Stimulated activated naive CD8-positive, alpha-beta T cell treated with anti-CD3 and anti-CD28 coated beads, Interleukin-15, Interleukin-2, amounts not matched to agents 100 ng/mL and 50 ng/mL, for 24 hours (primary cell): ENCODE measurements around the gene ST6GALNAC6.

ENCODE experiments used
- H3K27ac Mint-ChIP-seq: one replicate; pipeline ENCODE4 v1.8.0; 2021; ENCODE audit warnings: mild to moderate bottlenecking, mixed read lengths
- H3K27me3 Mint-ChIP-seq: one replicate; pipeline ENCODE4 v1.8.0; 2021; ENCODE audit warnings: mixed read lengths
- H3K36me3 Mint-ChIP-seq: one replicate; pipeline ENCODE4 v1.8.0; 2021; ENCODE audit warnings: low read depth, mixed read lengths
- H3K4me1 Mint-ChIP-seq: one replicate; pipeline ENCODE4 v1.8.0; 2021; ENCODE audit warnings: low read depth, mixed read lengths
- H3K4me3 Mint-ChIP-seq: one replicate; pipeline ENCODE4 v1.8.0; 2021; ENCODE audit warnings: mild to moderate bottlenecking, mixed read lengths
- H3K9me3 Mint-ChIP-seq: one replicate; pipeline ENCODE4 v1.8.0; 2021; ENCODE audit warnings: mixed read lengths

The ST6GALNAC6 gene

GRCh38 chr9:127926906-127927200 is 27.4 kb upstream of the ST6GALNAC6 start:
- H3K27me3 Mint-ChIP-seq: peaks cover 15% of the 10 kb centered on the region
- H3K4me3 Mint-ChIP-seq: peak overlapping the region; percentile 70
- no peaks in the 10 kb centered on the region for H3K9me3 Mint-ChIP-seq
- H3K36me3 Mint-ChIP-seq: no peaks in the 10 kb centered on the region
- H3K27ac Mint-ChIP-seq: no peak overlapping the region
- peaks cover 31% of the 10 kb centered on the region for H3K4me1 Mint-ChIP-seq

GRCh38 chr9:127925959-127926905 is 26.8 kb upstream of the ST6GALNAC6 start:
- H3K4me1 Mint-ChIP-seq: peaks cover 31% of the 10 kb centered on the region
- peak overlapping the region; percentile 70 for H3K4me3 Mint-ChIP-seq
- H3K27me3 Mint-ChIP-seq: peaks cover 15% of the 10 kb centered on the region
- peak overlapping the region; percentile 36 for H3K27ac Mint-ChIP-seq
- no peaks in the 10 kb centered on the region for H3K36me3 Mint-ChIP-seq
- H3K9me3 Mint-ChIP-seq: no peaks in the 10 kb centered on the region

- H3K27ac Mint-ChIP-seq: no peak overlapping the region
- H3K27me3 Mint-ChIP-seq: peaks cover 15% of the 10 kb centered on the region
- H3K4me1 Mint-ChIP-seq: peaks cover 32% of the 10 kb centered on the region
- no peaks in the 10 kb centered on the region for H3K9me3 Mint-ChIP-seq
- no peaks in the 10 kb centered on the region for H3K36me3 Mint-ChIP-seq
- no peak overlapping the region for H3K4me3 Mint-ChIP-seq
These were observed 25.5 kb upstream of the ST6GALNAC6 start for GRCh38 chr9:127924736-127925444.

- no peak overlapping the region for H3K4me3 Mint-ChIP-seq
- no peak overlapping the region for H3K27ac Mint-ChIP-seq
- H3K4me1 Mint-ChIP-seq: peaks cover 40% of the 10 kb centered on the region
- H3K36me3 Mint-ChIP-seq: no peaks in the 10 kb centered on the region
- H3K27me3 Mint-ChIP-seq: peaks cover 13% of the 10 kb centered on the region
- no peaks in the 10 kb centered on the region for H3K9me3 Mint-ChIP-seq
These were observed 24.4 kb upstream of the ST6GALNAC6 start for GRCh38 chr9:127923771-127924170.

- Mint-ChIP-seq H3K36me3 (no peaks in the 10 kb centered on the region), H3K4me3 (no peak overlapping the region), H3K4me1 (peaks cover 43% of the 10 kb centered on the region), H3K27ac (no peak overlapping the region), H3K27me3 (peaks cover 11% of the 10 kb centered on the region), H3K9me3 (no peaks in the 10 kb centered on the region)
These were observed 23.6 kb upstream of the ST6GALNAC6 start for GRCh38 chr9:127923046-127923445.

GRCh38 chr9:127921557-127922120 is 22.2 kb upstream of the ST6GALNAC6 start:
- Mint-ChIP-seq H3K27ac (no peak overlapping the region), H3K4me3 (peak overlapping the region; percentile 41), H3K27me3 (peaks cover 11% of the 10 kb centered on the region), H3K4me1 (peaks cover 49% of the 10 kb centered on the region), H3K9me3 (no peaks in the 10 kb centered on the region), H3K36me3 (no peaks in the 10 kb centered on the region)

GRCh38 chr9:127920794-127921193 is 21.4 kb upstream of the ST6GALNAC6 start:
- peaks cover 7% of the 10 kb centered on the region for H3K27me3 Mint-ChIP-seq
- no peaks in the 10 kb centered on the region for H3K9me3 Mint-ChIP-seq
- no peak overlapping the region for H3K4me3 Mint-ChIP-seq
- no peaks in the 10 kb centered on the region for H3K36me3 Mint-ChIP-seq
- peaks cover 51% of the 10 kb centered on the region for H3K4me1 Mint-ChIP-seq
- H3K27ac Mint-ChIP-seq: peak overlapping the region; percentile 5

- H3K4me3 Mint-ChIP-seq: peak overlapping the region; percentile 35
- H3K27ac Mint-ChIP-seq: peak overlapping the region; percentile 87
These were observed 19.9 kb upstream of the ST6GALNAC6 start for GRCh38 chr9:127919253-127919815.

GRCh38 chr9:127918183-127919107 is 19.0 kb upstream of the ST6GALNAC6 start:
- Mint-ChIP-seq H3K27me3 (no peaks in the 10 kb centered on the region), H3K27ac (peak overlapping the region; percentile 87), H3K4me3 (peak overlapping the region; percentile 10), H3K4me1 (peaks cover 64% of the 10 kb centered on the region), H3K9me3 (no peaks in the 10 kb centered on the region), H3K36me3 (peaks cover 6% of the 10 kb centered on the region)

More at GRCh38 chr9:127919253-127919815, 19.9 kb upstream of the ST6GALNAC6 start:
- Mint-ChIP-seq H3K4me1 (peaks cover 64% of the 10 kb centered on the region), H3K9me3 (no peaks in the 10 kb centered on the region), H3K27me3 (no peaks in the 10 kb centered on the region), H3K36me3 (no peaks in the 10 kb centered on the region)

GRCh38 chr9:127917603-127918002 is 18.2 kb upstream of the ST6GALNAC6 start:
- no peaks in the 10 kb centered on the region for H3K27me3 Mint-ChIP-seq
- peak overlapping the region; percentile 82 for H3K4me3 Mint-ChIP-seq
- H3K36me3 Mint-ChIP-seq: peaks cover 12% of the 10 kb centered on the region
- H3K9me3 Mint-ChIP-seq: no peaks in the 10 kb centered on the region
- H3K27ac Mint-ChIP-seq: peak overlapping the region; percentile 61
- H3K4me1 Mint-ChIP-seq: peaks cover 69% of the 10 kb centered on the region

- H3K27ac Mint-ChIP-seq: peak within 1 kb of the TSS; percentile 88
- H3K4me3 Mint-ChIP-seq: peak within 1 kb of the TSS; percentile 87
- no peaks in the 10 kb centered on the region for H3K27me3 Mint-ChIP-seq
- H3K9me3 Mint-ChIP-seq: no peaks in the 10 kb centered on the region
- peaks cover 15% of the 10 kb centered on the region for H3K36me3 Mint-ChIP-seq
- H3K4me1 Mint-ChIP-seq: peaks cover 69% of the 10 kb centered on the region
These were observed 17.5 kb upstream of the ST6GALNAC6 start, which contains the start of gene ST6GALNAC4 for GRCh38 chr9:127916720-127917581. TSS of gene ST6GALNAC4 (minus strand) at chr9:127917041. CDS start at chr9:127916419, 622 bp downstream.

- H3K4me3 Mint-ChIP-seq: peak overlapping the region; percentile 87
- H3K4me1 Mint-ChIP-seq: peaks cover 71% of the 10 kb centered on the region
- H3K9me3 Mint-ChIP-seq: no peaks in the 10 kb centered on the region
These were observed 16.7 kb upstream of the ST6GALNAC6 start for GRCh38 chr9:127915801-127916719.

More at GRCh38 chr9:127915801-127916719, 16.7 kb upstream of the ST6GALNAC6 start:
- Mint-ChIP-seq H3K27ac (peak overlapping the region; percentile 88), H3K36me3 (peaks cover 20% of the 10 kb centered on the region), H3K27me3 (no peaks in the 10 kb centered on the region)
